Hippocampal formation (tissue), 2 donors: ENCODE measurements around the gene ZNF263.

Source experiments
- DNase-seq, 2 donors: peaks; one replicate each; lab custom pipeline; 2025; lab: John Stamatoyannopoulos, UW

ZNF263 gene

DNA sequence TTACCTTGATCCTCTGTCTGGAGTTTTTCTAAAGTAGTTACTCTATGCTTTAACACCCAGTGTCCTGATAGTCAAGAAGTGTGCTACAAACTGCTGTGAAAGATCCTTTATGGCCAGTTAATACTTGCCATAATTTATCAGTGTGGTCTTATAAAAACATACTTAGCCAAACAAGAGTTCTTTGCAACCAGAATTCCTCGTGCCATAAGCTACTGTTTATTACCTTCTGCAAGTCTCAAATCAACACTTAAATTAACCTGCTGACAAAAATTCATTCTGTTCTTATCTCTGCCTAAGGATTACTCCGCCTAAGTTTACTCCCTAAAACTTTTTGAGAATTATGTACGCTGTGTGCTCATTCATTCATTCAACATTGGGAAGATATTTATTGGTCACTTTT, 44.8 kb downstream of the ZNF263 start:
- DNase-seq: no peak

- DNase-seq: no peak
Observed at GRCh38 chr16:3328643-3329042, 45.4 kb downstream of the ZNF263 start.
